Panc1 (cell line): ENCODE measurements around the gene TSC2. TPM values are rescaled to one million over a fixed set of nuclear protein-coding genes. Genes with fewer than 3 reads are reported as not detected.

Source experiments
- ATAC-seq: fragments of 200-7000 bp; cut with Tn5 transposase; 2 replicates; pipeline ENCODE4 v1.9.1; 2020; ENCODE audit warnings: mild to moderate bottlenecking, moderate library complexity
- BruUV-seq: library from RNA; stranded (reverse); fragments of 400-500 nt; replicated peaks from 2 replicates; lab custom pipeline; 2021; lab: Mats Ljungman, UMichigan
- CTCF ChIA-PET: fragments of 300-600 bp; sonication (Branson Sonifier 250); formaldehyde crosslinking; loops from one replicate; lab custom pipeline; 2022; ENCODE audit warnings: antibody characterized with exemption; lab: Charles Lee
- POLR2A ChIA-PET: fragments of 300-600 bp; sonication (Branson Sonifier 250); formaldehyde crosslinking; loops from one replicate; lab custom pipeline; 2022; ENCODE audit warnings: antibody characterized with exemption; lab: Charles Lee
- DNase-seq: peaks from one replicate; pipeline ENCODE4 v3.0.0-alpha.2; 2010; ENCODE audit warnings: low read depth, low spot score
- H3K27ac ChIP-seq: 2 replicates; pipeline ENCODE4 v1.5.1; 2011; ENCODE audit warnings: mild to moderate bottlenecking, low read length, inconsistent platforms
- H3K27me3 ChIP-seq: fragments of 200-500 bp; sonication (Bioruptor generic); 2 replicates; pipeline ENCODE4 v1.6.0; 2014; ENCODE audit warnings: low read length, inconsistent platforms; ENCODE audit not compliant: control insufficient read depth, insufficient read depth
- H3K36me3 ChIP-seq: fragments of 200-500 bp; sonication (Bioruptor generic); 2 replicates; pipeline ENCODE4 v1.5.1; 2014; ENCODE audit warnings: inconsistent platforms, mild to moderate bottlenecking, low read length, moderate library complexity; ENCODE audit not compliant: control insufficient read depth, insufficient read depth
- H3K4me1 ChIP-seq: 2 replicates; pipeline ENCODE4 v1.5.1; 2011; ENCODE audit warnings: inconsistent platforms, mild to moderate bottlenecking, low read length, moderate library complexity; ENCODE audit not compliant: control insufficient read depth, insufficient read depth
- H3K4me3 ChIP-seq, 2 experiments: 2 replicates each; pipeline ENCODE4 v1.5.1; 2011 to 2012; ENCODE audit warnings: low read depth in 2 of 2, low read length in 2 of 2, mild to moderate bottlenecking in 2 of 2, inconsistent platforms in 1 of 2, moderate library complexity in 1 of 2
- H3K9me3 ChIP-seq: fragments of 200-500 bp; sonication (Bioruptor generic); 2 replicates; pipeline ENCODE4 v1.5.1; 2014; ENCODE audit warnings: low read depth, mild to moderate bottlenecking, inconsistent platforms, low read length, moderate library complexity; ENCODE audit not compliant: control insufficient read depth, insufficient read depth
- POLR2AphosphoS5 ChIP-seq: IDR thresholded peaks from 2 replicates; pipeline ENCODE4 v1.6.1; 2012; ENCODE audit warnings: mild to moderate bottlenecking, low read depth, low read length, moderate library complexity
- SIN3A ChIP-seq: IDR thresholded peaks from 2 replicates; pipeline ENCODE4 v1.6.1; 2012; ENCODE audit warnings: low read depth, mild to moderate bottlenecking, low read length, moderate library complexity, borderline replicate concordance; ENCODE audit not compliant: insufficient read depth
- TCF7L2 ChIP-seq: IDR thresholded peaks from 2 replicates; pipeline ENCODE4 v1.6.1; 2011; ENCODE audit warnings: mild to moderate bottlenecking, low read depth, low read length, inconsistent platforms
- in situ Hi-C: cut with HindIII; loops from 2 replicates; pipeline ENCODE4 v1.10.0; 2016; ENCODE audit warnings: low sequenced_read_pairs, low pct_unique_long_range_greater_than_20kb
- intact Hi-C: fragments of 100-400 bp; cut with micrococcal nuclease; formaldehyde crosslinking; loops from one replicate; pipeline ENCODE4 v1.10.0; 2022; ENCODE audit not compliant: unreplicated experiment
- total RNA-seq: library from RNA; stranded (reverse); gene quantifications from one replicate; pipeline ENCODE4 v1.2.1, GENCODE V29; 2021; ENCODE audit not compliant: unreplicated experiment
- TF ChIP-seq, protein P1 (sequence below): fragments of 450-650 bp; IDR thresholded peaks from 2 replicates; pipeline ENCODE4 v1.5.1; 2017; ENCODE audit warnings: mild to moderate bottlenecking
- TF ChIP-seq, protein P2 (sequence below), 2 experiments: IDR thresholded peaks; 2 replicates each; pipeline ENCODE4 v1.6.1; 2011 to 2012; ENCODE audit warnings: low read depth in 2 of 2, control low read depth in 1 of 2, low read length in 1 of 2, mild to moderate bottlenecking in 1 of 2, moderate library complexity in 1 of 2; ENCODE audit not compliant: insufficient read depth in 1 of 2

The TSC2 gene
- total RNA-seq, 1 experiment from 2014 or later, result 115 TPM

DNA sequence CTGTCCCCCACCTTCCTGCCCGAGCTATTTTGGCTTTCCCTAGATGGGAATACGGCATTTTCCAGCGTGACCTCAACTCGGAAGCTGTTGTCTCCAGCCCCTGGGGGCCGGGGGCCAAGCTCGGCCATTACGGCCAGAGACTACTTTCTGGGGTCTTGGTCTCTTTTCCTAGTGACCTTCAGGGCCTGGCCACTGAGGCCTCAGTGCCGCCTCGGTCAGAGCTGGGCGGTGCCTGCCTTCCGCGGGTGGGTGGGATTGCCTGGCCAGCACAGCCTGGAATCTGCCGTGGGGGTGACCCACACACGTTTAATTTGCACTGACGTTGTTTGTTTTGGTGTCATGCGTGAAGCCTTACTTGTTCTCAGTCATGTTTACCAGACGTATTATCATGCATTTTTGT, 29.2 kb downstream of the TSC2 start:
- Histone ChIP-seq H3K4me1 (no peaks in the 10 kb centered on the region), H3K4me3 (no peak overlapping the region), H3K9me3 (no peaks in the 10 kb centered on the region), H3K27me3 (no peaks in the 10 kb centered on the region), H3K27ac (no peak overlapping the region), H3K36me3 (no peaks in the 10 kb centered on the region; the same call in 1 of the 2 replicates)
- POLR2A ChIA-PET, result no interaction called here
- ATAC-seq (no peak), DNase-seq (no peak)
- no TSS peak for BruUV-seq
- CTCF ChIA-PET, result no interaction called here
- intact Hi-C loops (no loop called here), in situ Hi-C loops (no loop called here)
- TF ChIP-seq POLR2AphosphoS5, result no peak
- TF ChIP-seq, protein P1, sequence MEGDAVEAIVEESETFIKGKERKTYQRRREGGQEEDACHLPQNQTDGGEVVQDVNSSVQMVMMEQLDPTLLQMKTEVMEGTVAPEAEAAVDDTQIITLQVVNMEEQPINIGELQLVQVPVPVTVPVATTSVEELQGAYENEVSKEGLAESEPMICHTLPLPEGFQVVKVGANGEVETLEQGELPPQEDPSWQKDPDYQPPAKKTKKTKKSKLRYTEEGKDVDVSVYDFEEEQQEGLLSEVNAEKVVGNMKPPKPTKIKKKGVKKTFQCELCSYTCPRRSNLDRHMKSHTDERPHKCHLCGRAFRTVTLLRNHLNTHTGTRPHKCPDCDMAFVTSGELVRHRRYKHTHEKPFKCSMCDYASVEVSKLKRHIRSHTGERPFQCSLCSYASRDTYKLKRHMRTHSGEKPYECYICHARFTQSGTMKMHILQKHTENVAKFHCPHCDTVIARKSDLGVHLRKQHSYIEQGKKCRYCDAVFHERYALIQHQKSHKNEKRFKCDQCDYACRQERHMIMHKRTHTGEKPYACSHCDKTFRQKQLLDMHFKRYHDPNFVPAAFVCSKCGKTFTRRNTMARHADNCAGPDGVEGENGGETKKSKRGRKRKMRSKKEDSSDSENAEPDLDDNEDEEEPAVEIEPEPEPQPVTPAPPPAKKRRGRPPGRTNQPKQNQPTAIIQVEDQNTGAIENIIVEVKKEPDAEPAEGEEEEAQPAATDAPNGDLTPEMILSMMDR, result no peak
- no peak for TF ChIP-seq TCF7L2
- no peak for TF ChIP-seq SIN3A
- TF ChIP-seq, protein P2, sequence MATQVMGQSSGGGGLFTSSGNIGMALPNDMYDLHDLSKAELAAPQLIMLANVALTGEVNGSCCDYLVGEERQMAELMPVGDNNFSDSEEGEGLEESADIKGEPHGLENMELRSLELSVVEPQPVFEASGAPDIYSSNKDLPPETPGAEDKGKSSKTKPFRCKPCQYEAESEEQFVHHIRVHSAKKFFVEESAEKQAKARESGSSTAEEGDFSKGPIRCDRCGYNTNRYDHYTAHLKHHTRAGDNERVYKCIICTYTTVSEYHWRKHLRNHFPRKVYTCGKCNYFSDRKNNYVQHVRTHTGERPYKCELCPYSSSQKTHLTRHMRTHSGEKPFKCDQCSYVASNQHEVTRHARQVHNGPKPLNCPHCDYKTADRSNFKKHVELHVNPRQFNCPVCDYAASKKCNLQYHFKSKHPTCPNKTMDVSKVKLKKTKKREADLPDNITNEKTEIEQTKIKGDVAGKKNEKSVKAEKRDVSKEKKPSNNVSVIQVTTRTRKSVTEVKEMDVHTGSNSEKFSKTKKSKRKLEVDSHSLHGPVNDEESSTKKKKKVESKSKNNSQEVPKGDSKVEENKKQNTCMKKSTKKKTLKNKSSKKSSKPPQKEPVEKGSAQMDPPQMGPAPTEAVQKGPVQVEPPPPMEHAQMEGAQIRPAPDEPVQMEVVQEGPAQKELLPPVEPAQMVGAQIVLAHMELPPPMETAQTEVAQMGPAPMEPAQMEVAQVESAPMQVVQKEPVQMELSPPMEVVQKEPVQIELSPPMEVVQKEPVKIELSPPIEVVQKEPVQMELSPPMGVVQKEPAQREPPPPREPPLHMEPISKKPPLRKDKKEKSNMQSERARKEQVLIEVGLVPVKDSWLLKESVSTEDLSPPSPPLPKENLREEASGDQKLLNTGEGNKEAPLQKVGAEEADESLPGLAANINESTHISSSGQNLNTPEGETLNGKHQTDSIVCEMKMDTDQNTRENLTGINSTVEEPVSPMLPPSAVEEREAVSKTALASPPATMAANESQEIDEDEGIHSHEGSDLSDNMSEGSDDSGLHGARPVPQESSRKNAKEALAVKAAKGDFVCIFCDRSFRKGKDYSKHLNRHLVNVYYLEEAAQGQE (IDR thresholded peaks at IDR 0.05; ENCODE audit: insufficient read depth in 1 of 2, low read depth in 2 of 2, low read length in 1 of 2), result no peak

DNA sequence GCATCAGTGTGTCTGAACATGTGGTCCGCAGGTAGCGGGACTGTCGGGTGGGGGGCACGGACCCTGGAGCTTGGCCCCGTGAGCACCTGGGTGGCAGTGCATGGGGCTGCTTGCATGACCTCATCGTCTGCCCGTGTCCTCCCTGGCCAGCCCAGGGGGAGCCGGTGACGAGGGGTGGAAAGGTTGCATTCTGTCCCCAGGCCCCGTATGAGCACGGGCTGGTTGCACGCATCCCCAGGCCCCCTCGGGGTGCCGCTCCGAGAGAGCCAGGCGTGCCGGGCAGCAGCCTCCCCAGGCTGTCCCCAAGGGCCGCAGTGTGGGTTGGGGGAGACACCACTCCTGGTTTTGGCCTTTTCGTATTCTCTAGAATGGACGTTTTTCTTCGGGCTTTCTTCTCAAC, 29.9 kb downstream of the TSC2 start:
- CTCF ChIA-PET, result no interaction called here
- in situ Hi-C loops, result no loop called here
- POLR2A ChIA-PET, result no interaction called here

More for the DNA sequence above, 29.9 kb downstream of the TSC2 start:
- H3K27me3 ChIP-seq, result no peaks in the 10 kb centered on the region
- H3K4me3 ChIP-seq, result no peak overlapping the region
- no peaks in the 10 kb centered on the region for H3K4me1 ChIP-seq
- BruUV-seq, result no TSS peak
- DNase-seq, result no peak
- no peak overlapping the region for H3K27ac ChIP-seq
- no peak for ATAC-seq
- intact Hi-C loops, result no loop called here
- no peak for TF ChIP-seq SIN3A
- TF ChIP-seq TCF7L2, result no peak
- TF ChIP-seq, protein P2 (IDR thresholded peaks at IDR 0.05; ENCODE audit: insufficient read depth in 1 of 2, low read depth in 2 of 2, low read length in 1 of 2), result no peak
- no peak for TF ChIP-seq POLR2AphosphoS5
- TF ChIP-seq, protein P1, result no peak
- no peaks in the 10 kb centered on the region for H3K36me3 ChIP-seq
- H3K9me3 ChIP-seq, result no peaks in the 10 kb centered on the region
